ENCODE data around the gene CISD1. TPM values are rescaled to one million over a fixed set of nuclear protein-coding genes. Genes with fewer than 3 reads are reported as not detected.

CISD1 gene
- total and polyA plus RNA-seq, 5 experiments from 2014 or later = 9.7 to 71.4 (median 54.6) TPM

GRCh38 chr10:58291538-58292174 is 22.7 kb downstream of the CISD1 start:
- no peaks in the 10 kb centered on the region for H3K9me3 Mint-ChIP-seq
- no peaks in the 10 kb centered on the region for H3K27me3 Mint-ChIP-seq
- POLR2A ChIA-PET = interaction anchor here (2.2 kb wide), 1 partner anchor 23 kb away, joined by 7 read pairs; the partner anchor contains the start of genes CISD1 and IPMK
- H3K4me1 Mint-ChIP-seq = no peaks in the 10 kb centered on the region
- peaks cover 0 to 3% (median 0%) of the 10 kb centered on the region in 3 donors for H3K36me3 Mint-ChIP-seq
- peak; percentile 64 to 70 for ATAC-seq
- no peak overlapping the region for H3K4me3 Mint-ChIP-seq
- DNase-seq = peak in 7 of 10 donors; percentile 11 to 63 (median 41)
- H3K27ac Mint-ChIP-seq = peak overlapping the region in 1 of 10 donors; percentile 18

DNA sequence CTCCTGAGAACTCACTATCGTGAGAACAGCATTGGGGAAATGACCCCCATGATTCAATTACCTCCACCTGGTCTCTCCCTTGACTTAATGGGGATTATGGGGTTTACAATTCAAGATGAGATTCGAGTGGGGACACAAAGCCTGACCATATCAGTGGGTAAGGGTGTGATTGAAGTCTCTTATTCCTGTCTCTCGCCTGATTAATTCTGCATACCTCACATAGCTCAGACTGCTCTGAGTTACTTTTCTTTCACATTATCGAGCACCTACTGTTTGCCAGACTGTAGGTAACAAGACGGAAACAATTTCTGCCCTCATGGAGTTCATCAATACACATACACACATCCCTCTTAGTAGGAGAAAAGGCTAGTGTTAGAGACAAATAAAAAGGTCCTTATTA is 25.0 kb downstream of the CISD1 start:
- H3K4me3 Mint-ChIP-seq = no peak overlapping the region
- POLR2A ChIA-PET = no interaction called here
- H3K27ac Mint-ChIP-seq = no peak overlapping the region
- H3K4me1 Mint-ChIP-seq = no peaks in the 10 kb centered on the region
- DNase-seq (no peak), ATAC-seq (no peak)
- H3K36me3 Mint-ChIP-seq = no peaks in the 10 kb centered on the region
- H3K9me3 Mint-ChIP-seq = no peaks in the 10 kb centered on the region
- H3K27me3 Mint-ChIP-seq = no peaks in the 10 kb centered on the region

DNA sequence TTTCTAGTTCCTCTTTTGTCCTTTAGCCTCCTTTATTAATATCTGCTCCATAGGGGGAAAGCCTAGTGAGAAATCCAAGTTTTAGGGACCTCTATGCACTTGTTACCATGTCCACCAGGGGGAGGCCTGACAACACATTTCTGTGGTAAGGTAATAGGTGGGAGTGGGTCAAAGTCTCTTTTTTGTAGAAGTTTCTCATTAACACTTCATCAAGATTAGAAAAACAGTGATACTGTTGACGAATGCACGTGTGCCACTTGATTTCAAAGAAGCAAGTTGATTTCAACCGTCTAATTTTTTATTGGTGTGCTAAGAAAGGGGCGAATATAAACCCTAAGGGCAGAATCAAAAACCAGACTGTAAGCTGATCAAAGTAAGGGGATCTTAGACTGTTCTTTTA is 30.6 kb downstream of the CISD1 start:
- DNase-seq (peak; percentile 24 to 79 (median 50)), ATAC-seq (peak; percentile 77 to 90)
- H3K4me1 Mint-ChIP-seq = peaks cover 0 to 4% (median 1%) of the 10 kb centered on the region in 4 donors
- no peaks in the 10 kb centered on the region for H3K36me3 Mint-ChIP-seq
- no peak overlapping the region for H3K4me3 Mint-ChIP-seq
- POLR2A ChIA-PET = interaction anchor here (2.6 kb wide), 1 partner anchor 86 kb away, joined by 15 read pairs; the partner anchor contains the start of gene TFAM
- H3K9me3 Mint-ChIP-seq = no peaks in the 10 kb centered on the region
- H3K27me3 Mint-ChIP-seq = peaks cover 10 to 17% (median 13%) of the 10 kb centered on the region in 5 donors
- H3K27ac Mint-ChIP-seq = no peak overlapping the region

DNA sequence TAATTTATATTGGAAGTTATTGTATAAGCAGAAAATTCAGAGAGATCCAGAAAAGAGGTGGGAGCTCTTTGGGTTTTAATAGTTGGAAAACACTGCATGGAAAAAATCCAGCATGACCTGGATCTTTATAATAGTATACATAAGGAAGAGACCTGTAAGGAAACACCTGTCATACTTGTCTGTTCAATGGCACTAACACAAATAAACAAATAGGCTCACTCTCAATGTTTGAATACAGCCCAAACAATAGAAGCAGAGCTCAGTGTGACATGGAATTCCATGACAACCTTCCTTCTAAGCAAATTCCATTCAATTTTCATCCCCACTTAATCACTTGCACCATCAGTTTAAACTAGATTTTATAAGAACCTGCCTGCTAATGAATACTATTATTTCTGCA is 31.7 kb downstream of the CISD1 start:
- Mint-ChIP-seq H3K4me1 (peaks cover 0 to 4% (median 1%) of the 10 kb centered on the region in 4 donors), H3K4me3 (no peak overlapping the region), H3K36me3 (no peaks in the 10 kb centered on the region), H3K27me3 (peaks cover 11 to 17% (median 13%) of the 10 kb centered on the region in 5 donors), H3K27ac (no peak overlapping the region), H3K9me3 (no peaks in the 10 kb centered on the region)
- POLR2A ChIA-PET = interaction anchor here (0.6 to 2.6 kb wide), 2 partner anchors 18 to 84 kb away, joined by 4 to 15 read pairs; partner anchors contain the start of gene TFAM
- DNase-seq (no peak), ATAC-seq (no peak)

DNA sequence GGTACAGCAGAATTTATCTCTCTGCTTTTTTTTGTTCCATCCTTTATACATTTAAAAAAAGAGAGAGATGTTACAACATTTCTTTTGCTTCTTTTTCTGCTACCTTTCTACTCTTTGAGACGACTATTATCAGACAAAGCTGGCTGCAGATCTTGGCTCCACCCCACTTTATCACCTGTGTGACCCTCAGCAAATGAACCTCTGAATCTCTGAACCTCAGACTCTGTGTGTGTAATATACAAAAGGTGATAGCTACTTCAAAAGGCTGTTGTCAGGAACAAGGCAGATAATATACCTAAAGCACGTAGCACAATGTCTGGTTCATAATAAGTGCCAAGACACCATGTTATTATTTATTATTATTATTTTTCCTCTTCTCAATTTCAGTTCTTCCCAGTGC is 33.3 kb downstream of the CISD1 start:
- Mint-ChIP-seq H3K27ac (no peak overlapping the region), H3K27me3 (peaks cover 11 to 27% (median 22%) of the 10 kb centered on the region in 5 donors), H3K4me3 (no peak overlapping the region), H3K36me3 (no peaks in the 10 kb centered on the region), H3K9me3 (no peaks in the 10 kb centered on the region), H3K4me1 (peaks cover 0 to 4% (median 1%) of the 10 kb centered on the region in 4 donors)
- POLR2A ChIA-PET = no interaction called here
- no peak for DNase-seq
- no peak for ATAC-seq

DNA sequence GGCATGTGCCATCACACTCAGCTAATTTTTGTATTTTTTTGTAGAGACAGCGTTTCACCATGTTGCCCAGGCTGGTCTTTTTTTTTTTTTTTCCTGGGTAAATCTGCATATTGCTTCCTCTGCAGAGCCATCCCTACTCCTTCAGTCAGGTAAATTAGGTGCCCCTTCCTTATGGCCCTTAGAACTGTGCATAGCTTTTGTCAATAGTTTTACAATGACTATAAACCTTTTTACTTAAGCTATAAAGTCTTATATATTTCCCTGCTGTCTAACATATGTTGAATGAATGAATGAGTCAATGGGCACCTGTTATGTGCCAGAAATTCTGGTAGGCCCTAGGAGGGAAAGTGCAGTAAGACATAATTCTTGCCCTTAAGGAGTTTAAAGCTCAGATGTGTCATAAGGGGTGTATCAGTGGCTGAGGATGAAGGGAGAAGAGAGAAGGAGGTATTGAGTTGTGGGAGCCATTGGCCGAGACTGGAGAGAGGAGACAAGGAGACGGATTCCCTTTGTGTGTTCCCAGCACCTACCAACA is 35.2 kb downstream of the CISD1 start:
- POLR2A ChIA-PET = no interaction called here
- Mint-ChIP-seq H3K27me3 (peaks cover 14 to 35% (median 32%) of the 10 kb centered on the region in 5 donors), H3K36me3 (no peaks in the 10 kb centered on the region), H3K4me3 (no peak overlapping the region), H3K27ac (no peak overlapping the region), H3K9me3 (no peaks in the 10 kb centered on the region), H3K4me1 (peaks cover 0 to 4% (median 1%) of the 10 kb centered on the region in 4 donors)
- DNase-seq = no peak
- ATAC-seq = no peak

DNA sequence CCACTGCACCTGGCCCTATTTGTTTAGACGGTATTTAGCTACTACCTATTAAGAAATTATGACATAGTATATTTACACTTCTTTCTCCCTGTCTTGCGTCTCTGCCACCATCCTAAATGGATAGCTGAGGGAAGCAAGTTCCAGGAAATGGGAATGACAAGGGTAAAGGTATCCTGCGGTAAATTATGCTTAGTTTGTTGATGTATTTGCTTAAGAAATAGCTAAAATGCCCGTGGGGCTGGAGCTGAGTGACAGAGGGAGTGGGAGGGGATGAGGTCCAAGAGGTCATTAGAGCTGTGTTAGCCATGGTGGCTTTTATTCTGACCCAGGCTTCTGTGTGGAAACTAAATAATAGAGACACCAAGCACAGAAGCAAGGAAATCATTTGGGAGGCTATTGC is 36.9 kb downstream of the CISD1 start:
- Mint-ChIP-seq H3K27me3 (peaks cover 18 to 39% (median 36%) of the 10 kb centered on the region in 5 donors), H3K4me3 (no peak overlapping the region), H3K36me3 (no peaks in the 10 kb centered on the region), H3K4me1 (peaks cover 0 to 2% (median 0%) of the 10 kb centered on the region in 4 donors), H3K9me3 (no peaks in the 10 kb centered on the region), H3K27ac (no peak overlapping the region)
- POLR2A ChIA-PET = no interaction called here
- ATAC-seq = no peak
- no peak for DNase-seq

- POLR2A ChIA-PET = no interaction called here
- no peaks in the 10 kb centered on the region for H3K36me3 Mint-ChIP-seq
- H3K4me1 Mint-ChIP-seq = peaks cover 0 to 2% (median 0%) of the 10 kb centered on the region in 4 donors
- H3K4me3 Mint-ChIP-seq = no peak overlapping the region
- DNase-seq (no peak), ATAC-seq (no peak)
- no peaks in the 10 kb centered on the region for H3K9me3 Mint-ChIP-seq
- peaks cover 14 to 40% (median 36%) of the 10 kb centered on the region in 5 donors for H3K27me3 Mint-ChIP-seq
- H3K27ac Mint-ChIP-seq = no peak overlapping the region
Measured at GRCh38 chr10:58307676-58308075, 38.7 kb downstream of the CISD1 start.

GRCh38 chr10:58311026-58311425 is 42.1 kb downstream of the CISD1 start:
- Mint-ChIP-seq H3K27me3 (peaks cover 6 to 25% (median 22%) of the 10 kb centered on the region in 5 donors), H3K9me3 (no peaks in the 10 kb centered on the region), H3K4me3 (no peak overlapping the region), H3K27ac (no peak overlapping the region), H3K36me3 (no peaks in the 10 kb centered on the region), H3K4me1 (no peaks in the 10 kb centered on the region)
- POLR2A ChIA-PET = no interaction called here
- ATAC-seq (no peak), DNase-seq (no peak)

DNA sequence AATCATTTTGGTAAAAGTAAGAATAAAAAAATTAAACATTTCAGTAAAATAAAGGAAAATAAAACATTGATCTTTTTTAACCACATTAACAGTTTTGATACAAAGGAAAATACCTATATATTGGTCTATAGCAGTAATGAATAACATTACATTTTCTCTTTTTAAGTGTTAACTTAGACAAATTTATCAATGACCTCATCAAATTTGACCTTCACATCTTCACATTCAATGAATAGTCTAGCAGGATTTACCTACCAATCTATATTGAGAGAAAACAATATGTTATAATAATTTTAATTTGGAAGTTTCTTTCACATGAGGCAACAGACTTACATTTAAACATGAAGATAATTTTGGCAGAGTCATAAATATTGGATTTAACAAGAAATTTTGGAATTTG is 47.9 kb downstream of the CISD1 start:
- POLR2A ChIA-PET = no interaction called here
- Mint-ChIP-seq H3K36me3 (no peaks in the 10 kb centered on the region), H3K4me3 (no peak overlapping the region), H3K27me3 (peaks cover 0 to 10% (median 1%) of the 10 kb centered on the region in 5 donors), H3K4me1 (no peaks in the 10 kb centered on the region), H3K27ac (no peak overlapping the region), H3K9me3 (no peaks in the 10 kb centered on the region)
- no peak for DNase-seq
- no peak for ATAC-seq

DNA sequence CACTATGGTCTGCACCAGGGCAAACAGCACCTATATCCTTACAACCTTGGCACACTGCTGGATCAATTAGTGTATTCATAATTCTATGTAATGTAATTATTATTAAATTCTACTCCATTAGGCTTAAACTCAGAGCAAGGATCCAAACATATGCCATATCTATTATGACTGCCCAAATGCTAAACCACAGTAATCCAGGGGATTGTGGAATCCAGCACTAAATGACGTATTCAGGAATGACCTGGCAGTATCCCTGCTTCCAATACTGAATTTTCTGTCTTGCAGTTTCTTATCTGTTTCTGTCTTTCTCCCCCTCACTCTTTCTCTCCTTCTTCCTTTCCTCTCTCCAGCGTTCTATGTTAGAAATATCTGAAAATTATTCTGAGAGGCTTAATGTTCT is 49.4 kb downstream of the CISD1 start:
- DNase-seq = no peak
- Mint-ChIP-seq H3K36me3 (no peaks in the 10 kb centered on the region), H3K4me3 (no peak overlapping the region), H3K9me3 (no peaks in the 10 kb centered on the region), H3K27me3 (peaks cover 0 to 5% (median 1%) of the 10 kb centered on the region in 5 donors), H3K27ac (no peak overlapping the region), H3K4me1 (peaks cover 6 to 13% (median 12%) of the 10 kb centered on the region in 4 donors)
- no peak for ATAC-seq
- POLR2A ChIA-PET = interaction anchor here (0.6 kb wide), 1 partner anchor 18 kb away, joined by 4 read pairs; no protein-coding TSS in a partner anchor

- no peaks in the 10 kb centered on the region for H3K36me3 Mint-ChIP-seq
- no peak overlapping the region for H3K4me3 Mint-ChIP-seq
- POLR2A ChIA-PET = no interaction called here
- peaks cover 0 to 5% (median 1%) of the 10 kb centered on the region in 5 donors for H3K27me3 Mint-ChIP-seq
- no peak overlapping the region for H3K27ac Mint-ChIP-seq
- DNase-seq (no peak), ATAC-seq (no peak)
- H3K4me1 Mint-ChIP-seq = peaks cover 6 to 14% (median 13%) of the 10 kb centered on the region in 4 donors
- no peaks in the 10 kb centered on the region for H3K9me3 Mint-ChIP-seq
Measured at GRCh38 chr10:58319599-58319998, 50.6 kb downstream of the CISD1 start.

GRCh38 chr10:58320351-58321049 is 51.5 kb downstream of the CISD1 start:
- Mint-ChIP-seq H3K36me3 (no peaks in the 10 kb centered on the region), H3K9me3 (no peaks in the 10 kb centered on the region), H3K27me3 (peaks cover 0 to 5% (median 1%) of the 10 kb centered on the region in 5 donors), H3K4me3 (no peak overlapping the region), H3K4me1 (peaks cover 6 to 14% (median 13%) of the 10 kb centered on the region in 4 donors), H3K27ac (no peak overlapping the region)
- POLR2A ChIA-PET = no interaction called here
- no peak for ATAC-seq
- DNase-seq = no peak
